Naive B cell (primary cell): ENCODE results near the gene F2. TPM values are rescaled to one million over a fixed set of nuclear protein-coding genes. Genes with fewer than 3 reads are reported as not detected.

Source experiments
- ATAC-seq, 2 donors: fragments of 150-1000 bp; cut with Tn5 transposase; 2 replicates each; pipeline ENCODE4 v1.10.0; 2021; ENCODE audit warnings: low read depth in 2 of 2, mild to moderate bottlenecking in 2 of 2, moderate library complexity in 2 of 2
- DNase-seq: peaks from one replicate; pipeline ENCODE4 v3.0.0; 2022
- H3K27ac Mint-ChIP-seq, 6 donors: one replicate each; pipeline ENCODE4 v1.8.0; 2020 to 2022; ENCODE audit warnings: mild to moderate bottlenecking in 6 of 6, mixed read lengths in 6 of 6, moderate library complexity in 5 of 6, inconsistent platforms in 2 of 6
- H3K27me3 Mint-ChIP-seq, 3 donors: one replicate each; pipeline ENCODE4 v1.8.0; 2021 to 2022; ENCODE audit warnings: mixed read lengths in 3 of 3, mild to moderate bottlenecking in 1 of 3
- H3K36me3 Mint-ChIP-seq, 2 donors: one replicate each; pipeline ENCODE4 v1.8.0; 2020 to 2022; ENCODE audit warnings: mixed read lengths in 2 of 2, inconsistent platforms in 1 of 2, mild to moderate bottlenecking in 1 of 2
- H3K4me1 Mint-ChIP-seq, 3 donors: one replicate each; pipeline ENCODE4 v1.8.0; 2020 to 2022; ENCODE audit warnings: mixed read lengths in 3 of 3, inconsistent platforms in 1 of 3, mild to moderate bottlenecking in 1 of 3, moderate library complexity in 1 of 3
- H3K4me3 Mint-ChIP-seq, 8 donors: one replicate each; pipeline ENCODE4 v1.8.0; 2020 to 2022; ENCODE audit warnings: mild to moderate bottlenecking in 8 of 8, mixed read lengths in 8 of 8, moderate library complexity in 8 of 8, inconsistent platforms in 2 of 8
- H3K9me3 Mint-ChIP-seq, 7 donors: one replicate each; pipeline ENCODE4 v1.8.0; 2020 to 2022; ENCODE audit warnings: mixed read lengths in 7 of 7, mild to moderate bottlenecking in 5 of 7, inconsistent platforms in 2 of 7, moderate library complexity in 1 of 7
- polyA plus RNA-seq, 6 donors: library from polyadenylated mRNA; unstranded; fragments of 300-500 nt; fragmentation: Illumina TruSeq; gene quantifications; one replicate each; pipeline ENCODE4 v1.2.3, GENCODE V29; 2021; ENCODE audit warnings: low read depth in 6 of 6

Gene F2
- polyA plus RNA-seq, 6 donors from 2014 or later = not detected

GRCh38 chr11:46693597-46694012, 25.4 kb upstream of the F2 start:
- Mint-ChIP-seq H3K4me1 (peaks cover 20 to 30% (median 20%) of the 10 kb centered on the region in 3 donors), H3K27me3 (no peaks in the 10 kb centered on the region), H3K4me3 (no peak overlapping the region), H3K9me3 (no peaks in the 10 kb centered on the region), H3K27ac (peak overlapping the region in 1 of 6 donors; percentile 79), H3K36me3 (no peaks in the 10 kb centered on the region)
- DNase-seq (no peak), ATAC-seq (no peak)

DNA sequence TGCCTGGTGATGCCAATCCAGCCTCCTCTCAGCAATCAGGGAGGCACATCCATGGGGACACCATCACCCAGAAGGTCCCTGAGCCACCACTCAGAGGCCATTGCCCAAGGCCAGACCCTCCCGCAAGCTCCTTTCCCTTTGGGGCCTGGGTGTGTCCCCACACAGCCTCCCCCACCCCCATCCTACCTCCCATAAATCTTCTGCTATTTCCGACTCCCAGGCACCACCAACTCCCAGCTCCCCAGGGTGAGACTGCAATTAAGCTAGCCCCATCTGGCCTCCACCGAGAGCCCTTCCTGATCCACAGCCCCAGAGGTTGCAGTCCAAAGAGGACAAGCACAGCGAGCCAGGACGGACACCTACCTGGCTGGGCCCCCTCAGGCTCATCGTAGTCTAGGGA, 24.9 kb upstream of the F2 start:
- Mint-ChIP-seq H3K9me3 (no peaks in the 10 kb centered on the region), H3K27me3 (no peaks in the 10 kb centered on the region), H3K4me1 (peaks cover 22 to 34% (median 25%) of the 10 kb centered on the region in 3 donors), H3K4me3 (no peak overlapping the region), H3K27ac (peak overlapping the region in 4 of 6 donors; percentile 28 to 83 (median 66)), H3K36me3 (no peaks in the 10 kb centered on the region)
- DNase-seq (no peak), ATAC-seq (no peak)

DNA sequence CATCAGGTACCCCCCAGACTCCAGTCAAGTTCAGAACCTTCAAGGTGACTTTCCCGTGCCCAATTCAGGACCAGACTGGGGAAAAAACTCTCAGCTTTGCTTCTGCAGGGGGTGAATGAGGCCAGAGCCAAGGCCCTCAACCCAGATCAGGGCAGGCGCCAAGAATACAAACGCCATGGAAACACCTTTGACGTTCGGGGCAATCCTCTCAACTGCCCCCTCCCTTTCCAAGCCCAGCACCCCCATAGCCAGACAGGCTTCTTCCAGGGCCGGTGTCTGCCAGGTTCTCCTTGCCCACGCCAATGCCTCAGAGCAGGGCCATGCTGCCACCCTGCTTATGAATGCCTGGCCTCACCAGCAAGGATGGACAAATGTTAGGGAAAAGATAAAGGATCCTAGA, 24.4 kb upstream of the F2 start:
- H3K27me3 Mint-ChIP-seq = no peaks in the 10 kb centered on the region
- H3K36me3 Mint-ChIP-seq = no peaks in the 10 kb centered on the region
- ATAC-seq (no peak), DNase-seq (no peak)
- H3K9me3 Mint-ChIP-seq = no peaks in the 10 kb centered on the region
- peak overlapping the region in 1 of 8 donors; percentile 51 for H3K4me3 Mint-ChIP-seq
- H3K27ac Mint-ChIP-seq = peak overlapping the region in 1 of 6 donors; percentile 54
- peaks cover 22 to 40% (median 28%) of the 10 kb centered on the region in 3 donors for H3K4me1 Mint-ChIP-seq

GRCh38 chr11:46695345-46696211, 23.4 kb upstream of the F2 start:
- no peak overlapping the region for H3K27ac Mint-ChIP-seq
- ATAC-seq (no peak), DNase-seq (no peak)
- no peaks in the 10 kb centered on the region for H3K36me3 Mint-ChIP-seq
- no peaks in the 10 kb centered on the region for H3K27me3 Mint-ChIP-seq
- H3K4me3 Mint-ChIP-seq = no peak overlapping the region
- no peaks in the 10 kb centered on the region for H3K9me3 Mint-ChIP-seq
- H3K4me1 Mint-ChIP-seq = peaks cover 23 to 46% (median 27%) of the 10 kb centered on the region in 3 donors

- no peak for ATAC-seq
- Mint-ChIP-seq H3K4me1 (peaks cover 25 to 47% (median 30%) of the 10 kb centered on the region in 3 donors), H3K9me3 (no peaks in the 10 kb centered on the region), H3K4me3 (peak overlapping the region in 1 of 8 donors; percentile 21), H3K27ac (peak overlapping the region in 1 of 6 donors; percentile 37), H3K36me3 (no peaks in the 10 kb centered on the region), H3K27me3 (no peaks in the 10 kb centered on the region)
- no peak for DNase-seq
These were observed 22.8 kb upstream of the F2 start for GRCh38 chr11:46696212-46696558.

DNA sequence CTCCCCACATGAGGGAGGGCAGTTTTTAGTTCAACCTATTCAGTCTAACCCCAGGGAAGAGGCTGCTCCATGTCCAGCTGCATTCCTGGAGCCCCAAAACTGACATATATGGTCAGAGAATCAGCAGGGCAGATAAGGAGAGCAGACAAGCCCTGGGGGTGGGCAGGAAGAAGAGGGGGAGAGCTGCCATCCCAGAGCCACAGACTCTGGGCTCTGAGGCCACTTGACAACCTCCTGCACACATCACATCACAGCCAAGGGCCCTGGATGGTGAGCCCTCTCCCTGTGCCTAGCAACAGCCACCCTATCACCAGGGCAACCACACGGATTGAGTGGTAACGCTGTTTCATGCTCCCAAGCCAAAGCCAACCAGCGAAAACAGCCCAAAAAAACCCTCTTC, 21.7 kb upstream of the F2 start:
- Mint-ChIP-seq H3K36me3 (no peaks in the 10 kb centered on the region), H3K9me3 (no peaks in the 10 kb centered on the region), H3K27ac (peak overlapping the region in 3 of 6 donors; percentile 43 to 82 (median 58)), H3K4me3 (peak overlapping the region in 1 of 8 donors; percentile 53), H3K27me3 (no peaks in the 10 kb centered on the region), H3K4me1 (peaks cover 32 to 57% (median 40%) of the 10 kb centered on the region in 3 donors)
- ATAC-seq (no peak), DNase-seq (no peak)

DNA sequence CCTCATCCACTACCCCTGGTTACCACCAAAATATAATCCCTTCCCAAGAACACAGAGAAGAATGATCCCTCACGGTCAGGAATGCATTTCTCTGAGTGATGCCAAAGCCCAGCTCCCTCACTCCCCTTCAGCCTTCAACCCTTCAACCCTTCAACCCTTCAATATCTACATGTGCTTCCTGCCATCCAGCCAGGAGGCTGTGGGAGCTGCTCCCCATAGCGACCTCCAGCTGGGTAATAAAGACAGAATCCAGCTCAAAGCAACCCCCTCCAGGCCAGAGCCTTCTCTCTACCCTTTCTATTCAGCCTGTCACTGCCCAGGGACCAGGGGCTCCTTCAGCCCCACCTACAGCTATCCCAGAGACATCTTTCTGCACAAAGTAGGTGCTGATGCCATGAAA, 21.3 kb upstream of the F2 start:
- DNase-seq (no peak), ATAC-seq (no peak)
- H3K27ac Mint-ChIP-seq = peak overlapping the region in 4 of 6 donors; percentile 52 to 82 (median 66)
- H3K4me1 Mint-ChIP-seq = peaks cover 36 to 62% (median 44%) of the 10 kb centered on the region in 3 donors
- H3K4me3 Mint-ChIP-seq = peak overlapping the region in 3 of 8 donors; percentile 15 to 53 (median 35)
- no peaks in the 10 kb centered on the region for H3K27me3 Mint-ChIP-seq
- no peaks in the 10 kb centered on the region for H3K36me3 Mint-ChIP-seq
- H3K9me3 Mint-ChIP-seq = no peaks in the 10 kb centered on the region

GRCh38 chr11:46698597-46698996, 20.4 kb upstream of the F2 start:
- ATAC-seq = no peak
- no peaks in the 10 kb centered on the region for H3K27me3 Mint-ChIP-seq
- peaks cover 43 to 69% (median 52%) of the 10 kb centered on the region in 3 donors for H3K4me1 Mint-ChIP-seq
- no peak for DNase-seq
- H3K36me3 Mint-ChIP-seq = no peaks in the 10 kb centered on the region
- peak overlapping the region in 3 of 8 donors; percentile 25 to 99 (median 97) for H3K4me3 Mint-ChIP-seq
- no peaks in the 10 kb centered on the region for H3K9me3 Mint-ChIP-seq
- H3K27ac Mint-ChIP-seq = peak overlapping the region in 2 of 6 donors; percentile 11 to 58

- peak; percentile 94 for ATAC-seq
- peak within 1 kb of the TSS; percentile 89 to 98 (median 96) for H3K27ac Mint-ChIP-seq
- no peaks in the 10 kb centered on the region for H3K9me3 Mint-ChIP-seq
- peaks cover 0 to 5% of the 10 kb centered on the region in 2 donors for H3K36me3 Mint-ChIP-seq
- peaks cover 39 to 64% (median 52%) of the 10 kb centered on the region in 3 donors for H3K4me1 Mint-ChIP-seq
- no peaks in the 10 kb centered on the region for H3K27me3 Mint-ChIP-seq
- H3K4me3 Mint-ChIP-seq = peak within 1 kb of the TSS; percentile 97 to 100 (median 98)
- DNase-seq = peak; percentile 97
These were observed 18.6 kb upstream of the F2 start, which contains the start of the genes ARHGAP1 and ZNF408 for GRCh38 chr11:46700241-46701077. Gene ARHGAP1, minus strand, starts transcription at chr11:46700619. Its CDS starts 4,512 bp downstream, at chr11:46696107. Gene ZNF408, plus strand, starts transcription at chr11:46701031. Its CDS starts 17 bp downstream, at chr11:46701048.

- DNase-seq (no peak), ATAC-seq (no peak)
- H3K27ac Mint-ChIP-seq = peak overlapping the region; percentile 89 to 98 (median 96)
- peaks cover 0 to 5% of the 10 kb centered on the region in 2 donors for H3K36me3 Mint-ChIP-seq
- no peaks in the 10 kb centered on the region for H3K27me3 Mint-ChIP-seq
- H3K9me3 Mint-ChIP-seq = no peaks in the 10 kb centered on the region
- peaks cover 37 to 63% (median 48%) of the 10 kb centered on the region in 3 donors for H3K4me1 Mint-ChIP-seq
- H3K4me3 Mint-ChIP-seq = peak overlapping the region; percentile 97 to 100 (median 98)
These were observed 17.8 kb upstream of the F2 start for GRCh38 chr11:46701078-46701654.

GRCh38 chr11:46705070-46705688, 13.8 kb upstream of the F2 start:
- peaks cover 5% of the 10 kb centered on the region in 2 donors for H3K36me3 Mint-ChIP-seq
- peak overlapping the region in 1 of 8 donors; percentile 24 for H3K4me3 Mint-ChIP-seq
- H3K4me1 Mint-ChIP-seq = peaks cover 29 to 36% (median 32%) of the 10 kb centered on the region in 3 donors
- ATAC-seq (no peak), DNase-seq (no peak)
- H3K9me3 Mint-ChIP-seq = no peaks in the 10 kb centered on the region
- no peaks in the 10 kb centered on the region for H3K27me3 Mint-ChIP-seq
- H3K27ac Mint-ChIP-seq = no peak overlapping the region

- DNase-seq (no peak), ATAC-seq (no peak)
- peaks cover 15 to 23% (median 18%) of the 10 kb centered on the region in 3 donors for H3K4me1 Mint-ChIP-seq
- H3K4me3 Mint-ChIP-seq = no peak overlapping the region
- peaks cover 5% of the 10 kb centered on the region in 2 donors for H3K36me3 Mint-ChIP-seq
- H3K27me3 Mint-ChIP-seq = no peaks in the 10 kb centered on the region
- H3K9me3 Mint-ChIP-seq = no peaks in the 10 kb centered on the region
- H3K27ac Mint-ChIP-seq = no peak overlapping the region
These were observed 12.1 kb upstream of the F2 start for GRCh38 chr11:46706886-46707285.
